Measurements from ENCODE around the gene RBM15B. TPM values are rescaled to one million over a fixed set of nuclear protein-coding genes. Genes with fewer than 3 reads are reported as not detected.
A peak's percentile ranks its signal among the peaks of the same experiment; 100 is the strongest.

The RBM15B gene
- total RNA-seq, 1 experiment from 2014 or later = 17.1 TPM

GRCh38 chr3:51400166-51400565, 9.1 kb downstream of the RBM15B start:
- DNase-seq = no peak
- no peaks in the 10 kb centered on the region for H3K9me3 ChIP-seq (ENCODE audit: low read length)

GRCh38 chr3:51401735-51402134, 10.7 kb downstream of the RBM15B start:
- Histone ChIP-seq H3K9me3 (ENCODE audit: low read length) (no peaks in the 10 kb centered on the region), H3K27ac (ENCODE audit: low read length) (no peak overlapping the region), H2AFZ (ENCODE audit: low read length) (no peak overlapping the region), H3K79me2 (ENCODE audit: low read length) (peaks cover 19% of the 10 kb centered on the region), H3K4me2 (ENCODE audit: low read depth, low read length, poor library complexity, severe bottlenecking) (no peak overlapping the region), H3K27me3 (ENCODE audit: low read length) (no peaks in the 10 kb centered on the region), H3K4me1 (ENCODE audit: low read length) (peaks cover 9% of the 10 kb centered on the region), H3K4me3 (ENCODE audit: low read length) (no peak overlapping the region), H3K9ac (ENCODE audit: low read length) (no peak overlapping the region), H4K20me1 (ENCODE audit: insufficient read depth, low read depth, low read length) (no peaks in the 10 kb centered on the region), H3K9me2 (replicated peaks; ENCODE audit: insufficient read depth, low read length) (no peaks in the 10 kb centered on the region), H3K36me3 (ENCODE audit: insufficient read depth, low read length) (peaks cover 32% of the 10 kb centered on the region; the same call in 1 of the 2 replicates)
- DNase-seq = no peak

More at GRCh38 chr3:51400166-51400565, 9.1 kb downstream of the RBM15B start:
- H3K27me3 ChIP-seq (ENCODE audit: low read length) = no peaks in the 10 kb centered on the region
- no peak overlapping the region for H3K27ac ChIP-seq (ENCODE audit: low read length)
- no peaks in the 10 kb centered on the region for H4K20me1 ChIP-seq (ENCODE audit: insufficient read depth, low read depth, low read length)
- H3K36me3 ChIP-seq (ENCODE audit: insufficient read depth, low read length) = peaks cover 38% of the 10 kb centered on the region; the same call in 1 of the 2 replicates
- no peaks in the 10 kb centered on the region for H3K9me2 ChIP-seq (replicated peaks; ENCODE audit: insufficient read depth, low read length)
- peaks cover 9% of the 10 kb centered on the region for H3K4me1 ChIP-seq (ENCODE audit: low read length)
- no peak overlapping the region for H3K4me2 ChIP-seq (ENCODE audit: low read depth, low read length, poor library complexity, severe bottlenecking)
- no peak overlapping the region for H3K9ac ChIP-seq (ENCODE audit: low read length)
- H2AFZ ChIP-seq (ENCODE audit: low read length) = no peak overlapping the region
- H3K4me3 ChIP-seq (ENCODE audit: low read length) = no peak overlapping the region
- peaks cover 28% of the 10 kb centered on the region for H3K79me2 ChIP-seq (ENCODE audit: low read length)

- H4K20me1 ChIP-seq (ENCODE audit: insufficient read depth, low read depth, low read length) = no peaks in the 10 kb centered on the region
- H3K79me2 ChIP-seq (ENCODE audit: low read length) = peaks cover 29% of the 10 kb centered on the region
- no peak for DNase-seq
- no peak overlapping the region for H3K27ac ChIP-seq (ENCODE audit: low read length)
- H3K9me2 ChIP-seq (replicated peaks; ENCODE audit: insufficient read depth, low read length) = no peaks in the 10 kb centered on the region
- H3K36me3 ChIP-seq (ENCODE audit: insufficient read depth, low read length) = peaks cover 28% of the 10 kb centered on the region; the same call in 1 of the 2 replicates
- no peaks in the 10 kb centered on the region for H3K27me3 ChIP-seq (ENCODE audit: low read length)
- no peaks in the 10 kb centered on the region for H3K9me3 ChIP-seq (ENCODE audit: low read length)
- H3K4me3 ChIP-seq (ENCODE audit: low read length) = no peak overlapping the region
- no peak overlapping the region for H3K4me2 ChIP-seq (ENCODE audit: low read depth, low read length, poor library complexity, severe bottlenecking)
- H3K4me1 ChIP-seq (ENCODE audit: low read length) = peaks cover 17% of the 10 kb centered on the region
- no peak overlapping the region for H3K9ac ChIP-seq (ENCODE audit: low read length)
- H2AFZ ChIP-seq (ENCODE audit: low read length) = no peak overlapping the region
Measured at GRCh38 chr3:51403675-51404074, 12.6 kb downstream of the RBM15B start.

GRCh38 chr3:51408021-51408420, 16.9 kb downstream of the RBM15B start:
- Histone ChIP-seq H3K4me1 (ENCODE audit: low read length) (peaks cover 28% of the 10 kb centered on the region), H3K4me2 (ENCODE audit: low read depth, low read length, poor library complexity, severe bottlenecking) (peak overlapping the region; percentile 21), H2AFZ (ENCODE audit: low read length) (no peak overlapping the region), H3K27ac (ENCODE audit: low read length) (peak overlapping the region; percentile 42; the same call in 1 of the 2 replicates), H3K36me3 (ENCODE audit: insufficient read depth, low read length) (peaks cover 38% of the 10 kb centered on the region), H3K9me3 (ENCODE audit: low read length) (no peaks in the 10 kb centered on the region), H4K20me1 (ENCODE audit: insufficient read depth, low read depth, low read length) (no peaks in the 10 kb centered on the region), H3K9me2 (replicated peaks; ENCODE audit: insufficient read depth, low read length) (no peaks in the 10 kb centered on the region), H3K27me3 (ENCODE audit: low read length) (no peaks in the 10 kb centered on the region), H3K4me3 (ENCODE audit: low read length) (no peak overlapping the region), H3K9ac (ENCODE audit: low read length) (no peak overlapping the region), H3K79me2 (ENCODE audit: low read length) (peaks cover 49% of the 10 kb centered on the region)
- no peak for DNase-seq

- no peaks in the 10 kb centered on the region for H3K9me2 ChIP-seq (replicated peaks; ENCODE audit: insufficient read depth, low read length)
- H3K4me3 ChIP-seq (ENCODE audit: low read length) = no peak overlapping the region
- DNase-seq = no peak
- H2AFZ ChIP-seq (ENCODE audit: low read length) = no peak overlapping the region
- H3K27me3 ChIP-seq (ENCODE audit: low read length) = no peaks in the 10 kb centered on the region
- no peaks in the 10 kb centered on the region for H3K9me3 ChIP-seq (ENCODE audit: low read length)
- H4K20me1 ChIP-seq (ENCODE audit: insufficient read depth, low read depth, low read length) = no peaks in the 10 kb centered on the region
- H3K9ac ChIP-seq (ENCODE audit: low read length) = no peak overlapping the region
- H3K79me2 ChIP-seq (ENCODE audit: low read length) = peaks cover 49% of the 10 kb centered on the region
- peaks cover 38% of the 10 kb centered on the region for H3K36me3 ChIP-seq (ENCODE audit: insufficient read depth, low read length)
- H3K4me1 ChIP-seq (ENCODE audit: low read length) = peaks cover 26% of the 10 kb centered on the region
- H3K4me2 ChIP-seq (ENCODE audit: low read depth, low read length, poor library complexity, severe bottlenecking) = peak overlapping the region; percentile 21
- peak overlapping the region; percentile 42 for H3K27ac ChIP-seq (ENCODE audit: low read length)
Measured at GRCh38 chr3:51408813-51409212, 17.7 kb downstream of the RBM15B start.

GRCh38 chr3:51422211-51422610, 31.1 kb downstream of the RBM15B start:
- Histone ChIP-seq H3K4me2 (ENCODE audit: low read depth, low read length, poor library complexity, severe bottlenecking) (no peak overlapping the region), H3K36me3 (ENCODE audit: insufficient read depth, low read length) (peaks cover 35% of the 10 kb centered on the region; the same call in 1 of the 2 replicates)

GRCh38 chr3:51426921-51427320, 35.8 kb downstream of the RBM15B start:
- Histone ChIP-seq H3K27me3 (ENCODE audit: low read length) (no peaks in the 10 kb centered on the region), H3K9ac (ENCODE audit: low read length) (no peak overlapping the region), H2AFZ (ENCODE audit: low read length) (no peak overlapping the region), H3K36me3 (ENCODE audit: insufficient read depth, low read length) (peaks cover 33% of the 10 kb centered on the region; the same call in 1 of the 2 replicates), H3K79me2 (ENCODE audit: low read length) (peaks cover 26% of the 10 kb centered on the region), H3K9me2 (replicated peaks; ENCODE audit: insufficient read depth, low read length) (no peaks in the 10 kb centered on the region), H3K4me2 (ENCODE audit: low read depth, low read length, poor library complexity, severe bottlenecking) (peak overlapping the region; percentile 37), H3K27ac (ENCODE audit: low read length) (peak overlapping the region; percentile 67), H3K4me1 (ENCODE audit: low read length) (peaks cover 19% of the 10 kb centered on the region), H3K9me3 (ENCODE audit: low read length) (no peaks in the 10 kb centered on the region), H4K20me1 (ENCODE audit: insufficient read depth, low read depth, low read length) (no peaks in the 10 kb centered on the region), H3K4me3 (ENCODE audit: low read length) (no peak overlapping the region)
- DNase-seq = peak; percentile 59

More at GRCh38 chr3:51422211-51422610, 31.1 kb downstream of the RBM15B start:
- Histone ChIP-seq H3K9me2 (replicated peaks; ENCODE audit: insufficient read depth, low read length) (no peaks in the 10 kb centered on the region), H2AFZ (ENCODE audit: low read length) (no peak overlapping the region), H3K27ac (ENCODE audit: low read length) (no peak overlapping the region), H4K20me1 (ENCODE audit: insufficient read depth, low read depth, low read length) (0 out of 2 replicates have a peak, but pooled peaks cover 4% of the 10 kb centered on the region), H3K27me3 (ENCODE audit: low read length) (no peaks in the 10 kb centered on the region), H3K4me1 (ENCODE audit: low read length) (peaks cover 12% of the 10 kb centered on the region), H3K79me2 (ENCODE audit: low read length) (peaks cover 20% of the 10 kb centered on the region), H3K9ac (ENCODE audit: low read length) (no peak overlapping the region), H3K9me3 (ENCODE audit: low read length) (no peaks in the 10 kb centered on the region), H3K4me3 (ENCODE audit: low read length) (no peak overlapping the region)
- DNase-seq = no peak

GRCh38 chr3:51429138-51429537, 38.1 kb downstream of the RBM15B start:
- no peak overlapping the region for H3K27ac ChIP-seq (ENCODE audit: low read length)
- H3K4me2 ChIP-seq (ENCODE audit: low read depth, low read length, poor library complexity, severe bottlenecking) = no peak overlapping the region
- H3K9me2 ChIP-seq (replicated peaks; ENCODE audit: insufficient read depth, low read length) = no peaks in the 10 kb centered on the region
- peaks cover 26% of the 10 kb centered on the region for H3K79me2 ChIP-seq (ENCODE audit: low read length)
- peaks cover 19% of the 10 kb centered on the region for H3K4me1 ChIP-seq (ENCODE audit: low read length)
- no peak overlapping the region for H3K9ac ChIP-seq (ENCODE audit: low read length)
- no peak overlapping the region for H2AFZ ChIP-seq (ENCODE audit: low read length)
- H3K9me3 ChIP-seq (ENCODE audit: low read length) = no peaks in the 10 kb centered on the region
- H3K4me3 ChIP-seq (ENCODE audit: low read length) = no peak overlapping the region
- H3K36me3 ChIP-seq (ENCODE audit: insufficient read depth, low read length) = peaks cover 37% of the 10 kb centered on the region; the same call in 1 of the 2 replicates
- no peak for DNase-seq
- H4K20me1 ChIP-seq (ENCODE audit: insufficient read depth, low read depth, low read length) = no peaks in the 10 kb centered on the region
- H3K27me3 ChIP-seq (ENCODE audit: low read length) = no peaks in the 10 kb centered on the region

All from Karpas-422 (cell line).